Stimulated activated CD4-positive, alpha-beta T cell treated with anti-CD3 and anti-CD28 coated beads, TNF-alpha, amount 100 ng/mL, for 48 hours (primary cell): ENCODE measurements around the gene PLIN5.
"Not testable (repeated sequence)": the region's sequence is repeated elsewhere in the genome, so short reads cannot be mapped to it uniquely, and the experiment has no call there.

Experiments
- DNase-seq, 3 donors: peaks; one replicate each; pipeline ENCODE4 v3.0.0-alpha.2; 2020; ENCODE audit warnings: low read depth in 3 of 3

Gene PLIN5

GRCh38 chr19:4568886-4569285 lies 33.9 kb upstream of the PLIN5 start:
- no peak for DNase-seq

DNA sequence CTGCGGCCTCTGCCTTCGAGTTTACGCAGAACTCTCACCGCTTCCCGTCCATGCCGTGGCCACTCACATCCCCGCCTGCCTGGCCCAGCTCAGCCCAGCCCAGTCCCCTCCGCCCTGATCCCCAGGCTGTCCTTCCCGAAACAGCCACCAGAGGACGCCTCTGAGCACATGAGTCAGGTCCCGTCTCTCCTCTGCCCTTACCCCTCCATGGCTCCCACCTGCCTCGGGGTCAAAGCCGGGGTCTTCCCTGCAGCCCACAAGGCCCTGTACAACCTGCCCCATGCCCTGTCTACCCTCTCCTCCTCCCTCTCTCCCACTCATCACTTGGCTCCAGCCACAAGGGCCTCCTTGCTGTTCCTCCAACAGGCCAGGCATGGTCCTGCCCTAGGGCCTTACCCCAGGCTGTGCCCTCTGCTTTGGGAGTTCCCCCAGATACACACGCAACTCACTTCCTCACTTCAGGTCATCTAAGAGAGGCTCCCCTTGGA lies 32.6 kb upstream of the PLIN5 start:
- peak; percentile 46 to 62 (median 47) for DNase-seq

DNA sequence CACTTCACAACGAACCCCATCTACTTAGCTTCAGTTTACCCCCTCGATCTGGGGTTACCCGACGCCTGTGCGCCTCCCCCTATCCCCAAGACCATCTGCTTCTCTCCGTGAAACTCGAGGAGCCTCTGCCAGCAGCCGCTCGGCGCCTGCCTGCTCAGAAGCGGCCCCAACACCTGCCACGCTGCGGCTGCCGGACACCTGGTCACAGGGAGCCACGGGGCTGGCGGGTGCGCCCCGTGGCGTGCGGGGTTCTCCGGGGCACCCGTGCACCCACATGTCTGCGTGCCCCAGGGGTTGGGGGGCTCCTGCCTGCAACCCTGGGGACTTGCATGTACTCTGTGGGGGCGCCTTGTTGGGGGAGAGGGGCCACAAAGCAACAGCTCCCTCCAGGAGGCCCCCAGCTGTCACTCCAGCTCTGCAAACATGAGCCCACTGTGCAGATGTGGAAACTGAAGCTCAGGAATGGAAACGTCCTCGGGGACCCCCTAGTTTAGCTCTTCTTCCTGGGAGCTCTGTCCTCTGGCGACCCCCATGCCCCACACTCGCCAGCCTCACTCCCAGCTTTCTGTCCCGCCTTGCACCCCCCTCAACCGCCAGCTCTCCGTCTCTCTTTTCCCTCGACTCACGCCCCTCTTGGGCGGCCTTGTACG lies 31.5 kb upstream of the PLIN5 start:
- DNase-seq = no peak

- not testable (repeated sequence) for DNase-seq
Measured at GRCh38 chr19:4563562-4563961, 28.5 kb upstream of the PLIN5 start.

- DNase-seq = not testable (repeated sequence)
Measured at GRCh38 chr19:4562085-4562484, 27.1 kb upstream of the PLIN5 start.

- no peak for DNase-seq
Measured at GRCh38 chr19:4559569-4559968, 24.5 kb upstream of the PLIN5 start, which contains the start of gene SEMA6B. Gene SEMA6B, minus strand, starts transcription at chr19:4559684. Its CDS starts 1,227 bp downstream, at chr19:4558457.

GRCh38 chr19:4557971-4558941 lies 23.2 kb upstream of the PLIN5 start:
- peak in 1 of 3 donors; percentile 35 for DNase-seq

GRCh38 chr19:4557144-4557970 lies 22.3 kb upstream of the PLIN5 start:
- no peak for DNase-seq

DNA sequence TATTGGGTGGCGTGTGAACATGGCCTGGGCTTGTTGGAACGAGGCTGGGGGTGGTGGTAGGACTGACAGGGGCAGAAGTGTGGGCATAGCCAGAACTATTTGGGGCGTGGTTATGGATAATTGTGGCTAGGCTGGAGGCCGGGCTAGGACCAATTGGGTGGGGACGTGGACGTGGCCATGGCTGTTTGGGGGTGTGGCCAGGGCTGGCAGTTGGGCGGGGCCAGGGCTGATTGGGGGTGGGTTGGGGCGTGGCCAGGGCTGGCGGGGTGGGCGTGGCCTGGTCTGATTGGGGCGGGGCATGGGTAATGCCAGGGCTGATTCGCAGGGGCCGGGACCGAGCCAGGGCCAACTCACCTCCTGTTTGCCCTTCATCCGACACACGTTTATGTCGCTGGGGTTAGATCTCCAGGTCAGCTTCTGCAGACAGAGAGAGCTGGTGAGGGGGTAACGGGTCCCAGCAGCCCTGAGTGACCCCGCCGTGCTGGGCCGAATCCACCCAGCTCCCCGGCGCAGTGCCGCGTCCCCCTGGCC lies 21.6 kb upstream of the PLIN5 start:
- DNase-seq = peak in 2 of 3 donors; percentile 11 to 42

- no peak for DNase-seq
Measured at GRCh38 chr19:4555657-4556561, 20.9 kb upstream of the PLIN5 start.

DNA sequence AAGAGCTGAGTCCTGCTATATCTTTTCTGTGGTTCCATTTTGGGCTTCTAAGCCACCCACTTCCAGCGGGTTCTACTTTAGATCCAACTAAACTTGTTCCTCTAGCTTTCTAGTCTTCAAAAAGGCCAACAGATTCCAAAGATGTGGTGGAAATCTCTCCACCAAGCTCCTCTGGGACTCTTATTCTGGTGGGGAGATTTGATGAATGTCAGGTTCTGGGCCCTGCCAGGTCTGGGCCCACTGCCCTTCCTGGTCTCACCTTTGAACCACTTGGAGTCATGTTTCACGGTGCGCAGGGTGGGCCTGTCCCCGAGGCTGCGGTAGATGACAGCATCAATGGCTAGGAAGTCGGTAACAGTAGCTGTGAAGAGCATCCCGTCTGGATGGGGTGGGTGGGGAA lies 19.7 kb upstream of the PLIN5 start:
- no peak for DNase-seq

DNA sequence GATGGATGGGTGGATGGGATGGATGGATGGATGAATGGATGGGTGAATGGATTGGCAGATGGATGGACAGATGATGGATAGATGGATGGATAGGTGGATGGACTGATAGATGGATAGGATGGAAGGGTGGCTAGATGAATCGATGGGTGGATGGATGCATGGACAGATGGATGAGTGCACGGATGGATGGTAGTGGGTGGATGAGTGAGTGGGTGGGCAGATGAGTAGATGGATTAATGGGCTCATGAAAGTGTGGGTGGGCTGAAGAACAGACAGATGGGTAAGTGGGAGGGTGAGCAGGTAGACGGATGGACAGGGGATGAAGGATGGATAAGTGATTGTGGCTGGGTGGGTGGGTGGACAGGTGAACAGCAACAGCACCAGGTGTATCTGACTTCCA lies 18.8 kb upstream of the PLIN5 start:
- DNase-seq = no peak

DNA sequence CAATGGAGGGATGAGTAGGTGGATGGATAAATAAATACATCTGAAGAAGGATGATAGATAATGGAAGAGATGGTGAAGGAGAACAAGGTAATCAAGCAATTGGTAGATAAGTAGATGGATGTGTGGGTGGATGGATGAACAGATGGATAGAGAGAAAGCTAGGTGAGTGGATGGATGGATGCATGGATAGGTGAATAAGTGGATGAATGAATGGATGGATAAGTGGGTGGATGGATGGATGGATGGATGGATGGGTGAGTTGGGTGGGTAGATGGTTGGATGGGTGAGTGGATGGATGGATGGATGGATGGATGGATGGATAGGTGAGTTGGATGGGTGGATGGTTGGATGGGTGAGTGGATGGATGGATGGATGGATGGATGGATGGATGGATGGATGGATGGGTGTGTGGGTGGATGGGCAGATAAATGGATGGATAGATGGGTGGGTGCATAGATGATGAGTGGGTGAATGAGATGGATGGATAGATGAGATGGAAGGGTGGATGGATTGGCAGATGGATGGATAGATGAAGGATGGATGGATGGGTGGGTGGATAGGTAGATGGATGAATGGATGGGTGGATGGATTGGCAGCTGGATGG lies 18.2 kb upstream of the PLIN5 start:
- DNase-seq = no peak

DNA sequence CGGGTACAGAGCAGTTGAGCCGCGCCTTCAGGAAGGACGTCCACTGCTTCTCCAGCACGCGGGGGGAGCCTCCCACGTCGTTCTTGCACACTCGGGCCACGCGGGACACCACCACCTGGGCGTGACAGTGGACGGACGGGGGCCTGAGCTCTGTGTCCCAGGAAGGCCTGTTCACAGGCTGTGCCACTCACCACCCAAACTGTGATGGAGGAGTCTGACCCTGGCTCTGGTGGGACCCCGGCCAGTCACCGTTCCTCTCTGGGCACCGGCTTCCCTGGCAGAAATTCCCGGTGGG lies 17.4 kb upstream of the PLIN5 start:
- no peak for DNase-seq

DNA sequence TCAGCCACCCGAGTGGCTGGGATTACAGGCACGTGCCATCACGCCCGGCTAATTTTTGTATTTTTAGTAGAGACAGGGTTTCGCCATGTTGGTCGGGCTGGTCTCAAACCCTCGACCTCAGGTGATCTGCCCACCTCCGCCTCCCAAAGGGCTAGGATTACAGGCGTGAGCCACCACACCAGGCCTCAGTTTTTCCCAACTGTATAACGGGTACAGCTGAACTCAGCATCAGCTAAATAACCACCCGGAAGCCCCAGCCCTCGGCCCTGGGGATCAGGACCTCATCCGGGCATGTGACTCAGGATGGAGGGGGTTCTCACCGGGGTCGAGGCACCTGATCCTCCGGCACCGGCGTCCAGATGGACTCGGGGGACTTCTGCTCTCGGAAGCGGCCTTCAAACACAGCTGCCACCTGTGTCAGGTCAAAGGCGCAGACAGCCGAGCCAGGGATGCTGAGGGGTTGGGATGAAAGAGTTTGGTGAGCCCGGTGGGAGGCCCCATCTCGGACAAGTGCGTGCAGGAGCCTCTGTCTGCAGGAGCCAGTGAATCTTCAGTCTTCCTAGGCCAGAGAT lies 15.5 kb upstream of the PLIN5 start:
- no peak for DNase-seq

DNA sequence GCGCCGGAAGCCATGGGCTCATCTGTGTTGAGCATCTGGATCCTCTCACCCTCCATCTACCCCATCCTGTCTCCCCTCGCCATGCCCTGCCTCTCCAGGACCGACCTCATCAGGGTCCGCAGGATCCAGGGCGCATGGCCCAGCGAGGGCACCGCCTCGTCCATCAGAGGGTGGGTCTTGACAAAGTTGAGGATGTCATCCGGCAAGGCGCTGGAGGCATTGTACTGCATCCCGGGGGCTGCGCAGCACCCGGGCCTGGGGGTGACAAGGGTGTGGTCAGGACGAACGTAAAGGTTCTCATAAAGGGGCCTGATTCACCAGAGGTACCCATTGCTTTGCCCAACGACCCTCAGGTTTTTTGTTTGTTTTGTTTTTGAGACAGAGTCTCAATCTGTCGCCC lies 15.0 kb upstream of the PLIN5 start:
- DNase-seq = no peak

GRCh38 chr19:4548238-4548584 lies 13.2 kb upstream of the PLIN5 start:
- DNase-seq = no peak

- DNase-seq = no peak
Measured at GRCh38 chr19:4547303-4548237, 12.5 kb upstream of the PLIN5 start.
